GM12891 (cell line): ENCODE data around the gene PASK.

Source experiments
- POLR2A ChIP-seq: IDR thresholded peaks from 2 replicates; pipeline ENCODE4 v1.6.1; 2011; ENCODE audit warnings: low read depth, low read length, control low read depth
- POLR2AphosphoS5 ChIP-seq: IDR thresholded peaks from 2 replicates; pipeline ENCODE4 v1.6.1; 2011; ENCODE audit warnings: low read depth, low read length, control low read depth
- SPI1 ChIP-seq: IDR thresholded peaks from 2 replicates; pipeline ENCODE4 v1.6.1; 2011; ENCODE audit warnings: low read depth, low read length, control low read depth

DNA sequence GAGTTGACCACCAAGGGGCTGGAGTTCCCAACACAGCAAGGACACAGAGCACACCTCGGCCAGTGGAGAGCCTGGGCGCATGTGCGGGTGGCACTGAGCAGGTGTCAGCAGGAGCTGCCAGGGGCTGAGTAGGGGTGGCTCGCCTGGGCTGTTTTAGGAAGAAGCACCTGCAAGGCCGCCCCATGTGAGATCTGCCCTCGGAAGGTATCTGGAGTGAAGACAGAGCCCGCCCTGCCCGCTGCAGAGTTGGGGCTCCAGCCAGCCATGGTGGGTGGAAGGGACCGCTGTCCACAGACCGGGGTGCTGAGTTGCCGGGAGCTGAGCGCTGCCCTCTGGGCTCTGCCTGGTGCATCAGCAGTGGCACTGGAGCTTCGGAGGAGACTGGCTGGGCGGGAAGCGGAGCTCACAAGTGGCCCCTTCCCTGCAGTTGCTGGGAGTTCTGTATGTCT is 82.4 kb downstream of the PASK start:
- TF ChIP-seq POLR2A (no peak), POLR2AphosphoS5 (no peak), SPI1 (no peak)
